WTC11 (cell line): ENCODE measurements around the gene PIEZO1. TPM values are rescaled to one million over a fixed set of nuclear protein-coding genes. Genes with fewer than 3 reads are reported as not detected.

Source experiments
- ATAC-seq: fragments of 200-7000 bp; cut with Tn5 transposase; 2 replicates; pipeline ENCODE4 v1.10.0; 2021; ENCODE audit warnings: mild to moderate bottlenecking, moderate library complexity
- CTCF ChIA-PET: fragments of 300-600 bp; sonication (Branson Sonifier 250); formaldehyde crosslinking; loops from one replicate; lab custom pipeline; 2021; ENCODE audit warnings: antibody characterized with exemption; lab: Charles Lee
- POLR2A ChIA-PET: fragments of 350-600 bp; sonication (Branson Sonifier 250); formaldehyde crosslinking; loops from one replicate; lab custom pipeline; 2021; ENCODE audit warnings: antibody characterized with exemption; lab: Charles Lee
- DNase-seq: peaks from one replicate; pipeline ENCODE4 v3.0.0; 2021; ENCODE audit warnings: low spot score
- H3K27ac Mint-ChIP-seq: 2 replicates; pipeline ENCODE4 v1.8.0; 2021; ENCODE audit warnings: mixed read lengths
- H3K27me3 Mint-ChIP-seq: 2 replicates; pipeline ENCODE4 v1.8.0; 2021; ENCODE audit warnings: low read depth, mild to moderate bottlenecking, moderate library complexity, mixed read lengths
- H3K36me3 Mint-ChIP-seq: 2 replicates; pipeline ENCODE4 v1.8.0; 2021; ENCODE audit warnings: mixed read lengths
- H3K4me1 Mint-ChIP-seq: 2 replicates; pipeline ENCODE4 v1.8.0; 2022; ENCODE audit warnings: mixed read lengths
- H3K4me3 Mint-ChIP-seq: 2 replicates; pipeline ENCODE4 v1.8.0; 2021; ENCODE audit warnings: mild to moderate bottlenecking, moderate library complexity, mixed read lengths
- H3K9me3 Mint-ChIP-seq: 2 replicates; pipeline ENCODE4 v1.8.0; 2021; ENCODE audit warnings: mixed read lengths
- ATF3 ChIP-seq: sonication (generic); formaldehyde crosslinking; conservative IDR thresholded peaks from 2 replicates; pipeline ENCODE4 v1.8.1; 2022; ENCODE audit warnings: mild to moderate bottlenecking, missing genetic modification reagents
- EMX1 ChIP-seq: fragments of 250-450 bp; sonication (Bioruptor Pico); IDR thresholded peaks from 2 replicates; pipeline ENCODE4 v1.8.0; 2021; ENCODE audit warnings: mild to moderate bottlenecking
- ERG ChIP-seq: fragments of 250-450 bp; sonication (Bioruptor Pico); IDR thresholded peaks from 2 replicates; pipeline ENCODE4 v1.8.0; 2021; ENCODE audit warnings: mild to moderate bottlenecking
- JUN ChIP-seq: sonication (generic); formaldehyde crosslinking; IDR thresholded peaks from 2 replicates; pipeline ENCODE4 v1.8.0; 2023; ENCODE audit warnings: mild to moderate bottlenecking, missing genetic modification reagents
- MAX ChIP-seq: sonication (generic); formaldehyde crosslinking; IDR thresholded peaks from 2 replicates; pipeline ENCODE4 v1.8.0; 2022; ENCODE audit warnings: mild to moderate bottlenecking, missing genetic modification reagents
- RORB ChIP-seq: fragments of 250-450 bp; sonication (Bioruptor Pico); IDR thresholded peaks from 2 replicates; pipeline ENCODE4 v1.9.0; 2021; ENCODE audit warnings: mild to moderate bottlenecking
- SOX15 ChIP-seq: fragments of 250-450 bp; sonication (Bioruptor Pico); IDR thresholded peaks from 2 replicates; pipeline ENCODE4 v1.9.0; 2021; ENCODE audit warnings: mild to moderate bottlenecking
- USF1 ChIP-seq: sonication (generic); formaldehyde crosslinking; IDR thresholded peaks from 2 replicates; pipeline ENCODE4 v1.8.0; 2022; ENCODE audit warnings: mild to moderate bottlenecking, missing genetic modification reagents
- USF2 ChIP-seq: sonication (generic); formaldehyde crosslinking; IDR thresholded peaks from 2 replicates; pipeline ENCODE4 v1.8.1; 2023; ENCODE audit warnings: mild to moderate bottlenecking, missing genetic modification reagents, moderate library complexity
- ZNF121 ChIP-seq: sonication (generic); formaldehyde crosslinking; IDR thresholded peaks from 2 replicates; pipeline ENCODE4 v1.8.0; 2023; ENCODE audit warnings: missing genetic modification reagents
- ZNF138 ChIP-seq: sonication (generic); formaldehyde crosslinking; conservative IDR thresholded peaks from 2 replicates; pipeline ENCODE4 v1.8.1; 2022; ENCODE audit warnings: mild to moderate bottlenecking, moderate library complexity, missing genetic modification reagents
- ZNF219 ChIP-seq: sonication (generic); formaldehyde crosslinking; IDR thresholded peaks from 2 replicates; pipeline ENCODE4 v1.8.0; 2023; ENCODE audit warnings: missing genetic modification reagents, mild to moderate bottlenecking, borderline replicate concordance
- ZNF232 ChIP-seq: sonication (generic); formaldehyde crosslinking; IDR thresholded peaks from 2 replicates; pipeline ENCODE4 v1.8.0; 2022; ENCODE audit warnings: mild to moderate bottlenecking, missing genetic modification reagents
- ZNF532 ChIP-seq: fragments of 250-450 bp; sonication (Bioruptor Pico); IDR thresholded peaks from 2 replicates; pipeline ENCODE4 v1.9.0; 2021; ENCODE audit warnings: mild to moderate bottlenecking, borderline replicate concordance
- total RNA-seq: library from RNA; stranded (reverse); gene quantifications from 3 replicates; pipeline ENCODE4 v1.2.3, GENCODE V29; 2021
- TF ChIP-seq, protein P1 (sequence below): sonication (generic); formaldehyde crosslinking; IDR thresholded peaks from 2 replicates; pipeline ENCODE4 v1.8.1; 2023; ENCODE audit warnings: mild to moderate bottlenecking, missing genetic modification reagents, moderate library complexity
- TF ChIP-seq, protein P2 (sequence below): sonication (generic); formaldehyde crosslinking; IDR thresholded peaks from 2 replicates; pipeline ENCODE4 v1.8.1; 2022; ENCODE audit warnings: mild to moderate bottlenecking, moderate library complexity, missing genetic modification reagents
- TF ChIP-seq, protein P3 (sequence below): sonication (generic); formaldehyde crosslinking; IDR thresholded peaks from 2 replicates; pipeline ENCODE4 v1.8.1; 2023; ENCODE audit warnings: mild to moderate bottlenecking, moderate library complexity, missing genetic modification reagents
- TF ChIP-seq, protein P4 (sequence below): sonication (generic); formaldehyde crosslinking; IDR thresholded peaks from 2 replicates; pipeline ENCODE4 v1.8.1; 2022; ENCODE audit warnings: missing genetic modification reagents, borderline replicate concordance

PIEZO1 gene
- total RNA-seq, 1 experiment from 2014 or later: 71.3 TPM

- TF ChIP-seq ZNF532: no peak
Measured at GRCh38 chr16:88714420-88715302, 70.4 kb downstream of the PIEZO1 start (continued).

DNA sequence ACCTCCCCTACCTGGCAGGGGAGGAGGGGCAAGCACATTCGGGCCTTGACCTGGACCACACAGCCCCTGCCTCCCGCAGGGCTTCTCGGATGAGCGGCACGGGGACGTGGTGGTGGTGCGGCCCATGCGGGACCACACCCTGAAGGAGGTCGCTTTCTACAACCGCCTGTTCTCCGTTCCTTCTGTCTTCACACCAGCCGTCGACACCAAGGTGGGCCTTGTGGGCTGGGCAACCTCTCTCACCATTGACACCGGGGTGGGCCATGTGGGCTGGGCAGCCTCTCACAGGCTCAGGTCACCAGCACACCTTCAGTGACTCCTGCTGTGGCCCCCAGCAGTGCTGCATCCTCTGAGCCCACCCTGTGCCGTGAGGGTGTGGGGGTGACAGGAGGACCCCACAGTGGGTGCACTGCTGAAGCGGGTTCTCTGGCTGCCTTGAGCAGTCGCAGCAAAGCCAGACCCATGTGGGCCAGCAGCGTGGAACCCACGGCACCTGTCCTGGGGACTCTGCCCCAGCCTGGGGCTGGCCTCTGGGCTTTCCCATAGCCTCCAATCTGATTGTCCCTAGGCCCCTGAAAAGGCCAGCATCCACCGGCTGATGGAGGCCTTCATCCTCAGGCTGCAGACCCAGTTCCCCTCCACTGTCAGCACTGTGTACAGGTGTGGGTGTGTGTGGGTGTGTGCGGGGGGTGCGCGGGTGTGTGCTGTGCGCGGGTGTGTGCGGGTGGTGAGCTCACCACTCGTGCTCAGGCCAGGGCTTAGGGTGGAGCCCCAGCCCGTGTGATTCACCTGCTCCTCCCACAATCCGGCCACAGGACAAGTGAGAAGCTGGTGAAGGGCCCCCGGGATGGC, 71.2 kb downstream of the PIEZO1 start:
- no peak for ATAC-seq
- TF ChIP-seq JUN: no peak
- TF ChIP-seq ATF3: no peak
- TF ChIP-seq SOX15: no peak
- TF ChIP-seq USF2 (CRISPR knock-in tag): no peak
- TF ChIP-seq, protein P1, sequence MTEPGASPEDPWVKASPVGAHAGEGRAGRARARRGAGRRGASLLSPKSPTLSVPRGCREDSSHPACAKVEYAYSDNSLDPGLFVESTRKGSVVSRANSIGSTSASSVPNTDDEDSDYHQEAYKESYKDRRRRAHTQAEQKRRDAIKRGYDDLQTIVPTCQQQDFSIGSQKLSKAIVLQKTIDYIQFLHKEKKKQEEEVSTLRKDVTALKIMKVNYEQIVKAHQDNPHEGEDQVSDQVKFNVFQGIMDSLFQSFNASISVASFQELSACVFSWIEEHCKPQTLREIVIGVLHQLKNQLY (CRISPR knock-in tag): no peak
- no peak for TF ChIP-seq ERG
- no peak for TF ChIP-seq EMX1 (CRISPR knock-in tag)
- TF ChIP-seq, protein P2, sequence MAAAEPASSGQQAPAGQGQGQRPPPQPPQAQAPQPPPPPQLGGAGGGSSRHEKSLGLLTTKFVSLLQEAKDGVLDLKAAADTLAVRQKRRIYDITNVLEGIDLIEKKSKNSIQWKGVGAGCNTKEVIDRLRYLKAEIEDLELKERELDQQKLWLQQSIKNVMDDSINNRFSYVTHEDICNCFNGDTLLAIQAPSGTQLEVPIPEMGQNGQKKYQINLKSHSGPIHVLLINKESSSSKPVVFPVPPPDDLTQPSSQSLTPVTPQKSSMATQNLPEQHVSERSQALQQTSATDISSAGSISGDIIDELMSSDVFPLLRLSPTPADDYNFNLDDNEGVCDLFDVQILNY (CRISPR knock-in tag): no peak
- no peak for TF ChIP-seq ZNF219
- no peak for TF ChIP-seq ZNF138 (CRISPR knock-in tag)
- TF ChIP-seq RORB (CRISPR knock-in tag): no peak
- TF ChIP-seq ZNF121: no peak
- TF ChIP-seq MAX (CRISPR knock-in tag): no peak
- TF ChIP-seq ZNF232 (CRISPR knock-in tag): no peak
- TF ChIP-seq USF1: no peak
- TF ChIP-seq, protein P3, sequence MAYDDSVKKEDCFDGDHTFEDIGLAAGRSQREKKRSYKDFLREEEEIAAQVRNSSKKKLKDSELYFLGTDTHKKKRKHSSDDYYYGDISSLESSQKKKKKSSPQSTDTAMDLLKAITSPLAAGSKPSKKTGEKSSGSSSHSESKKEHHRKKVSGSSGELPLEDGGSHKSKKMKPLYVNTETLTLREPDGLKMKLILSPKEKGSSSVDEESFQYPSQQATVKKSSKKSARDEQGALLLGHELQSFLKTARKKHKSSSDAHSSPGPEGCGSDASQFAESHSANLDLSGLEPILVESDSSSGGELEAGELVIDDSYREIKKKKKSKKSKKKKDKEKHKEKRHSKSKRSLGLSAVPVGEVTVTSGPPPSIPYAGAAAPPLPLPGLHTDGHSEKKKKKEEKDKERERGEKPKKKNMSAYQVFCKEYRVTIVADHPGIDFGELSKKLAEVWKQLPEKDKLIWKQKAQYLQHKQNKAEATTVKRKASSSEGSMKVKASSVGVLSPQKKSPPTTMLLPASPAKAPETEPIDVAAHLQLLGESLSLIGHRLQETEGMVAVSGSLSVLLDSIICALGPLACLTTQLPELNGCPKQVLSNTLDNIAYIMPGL: no peak
- TF ChIP-seq, protein P4, sequence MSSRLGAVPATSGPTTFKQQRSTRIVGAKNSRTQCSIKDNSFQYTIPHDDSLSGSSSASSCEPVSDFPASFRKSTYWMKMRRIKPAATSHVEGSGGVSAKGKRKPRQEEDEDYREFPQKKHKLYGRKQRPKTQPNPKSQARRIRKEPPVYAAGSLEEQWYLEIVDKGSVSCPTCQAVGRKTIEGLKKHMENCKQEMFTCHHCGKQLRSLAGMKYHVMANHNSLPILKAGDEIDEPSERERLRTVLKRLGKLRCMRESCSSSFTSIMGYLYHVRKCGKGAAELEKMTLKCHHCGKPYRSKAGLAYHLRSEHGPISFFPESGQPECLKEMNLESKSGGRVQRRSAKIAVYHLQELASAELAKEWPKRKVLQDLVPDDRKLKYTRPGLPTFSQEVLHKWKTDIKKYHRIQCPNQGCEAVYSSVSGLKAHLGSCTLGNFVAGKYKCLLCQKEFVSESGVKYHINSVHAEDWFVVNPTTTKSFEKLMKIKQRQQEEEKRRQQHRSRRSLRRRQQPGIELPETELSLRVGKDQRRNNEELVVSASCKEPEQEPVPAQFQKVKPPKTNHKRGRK (CRISPR knock-in tag): no peak
- TF ChIP-seq, all 79 proteins: peak for 0
- no peaks in the 10 kb centered on the region for H3K9me3 Mint-ChIP-seq
- H3K36me3 Mint-ChIP-seq: peaks cover 6% of the 10 kb centered on the region
- no peak for DNase-seq
- POLR2A ChIA-PET: no interaction called here
- no peak overlapping the region for H3K4me3 Mint-ChIP-seq
- no peak overlapping the region; the same call in 1 of the 2 replicates for H3K27ac Mint-ChIP-seq
- H3K27me3 Mint-ChIP-seq: no peaks in the 10 kb centered on the region
- CTCF ChIA-PET: interaction anchor here (1.3 to 5.2 kb wide), 2 partner anchors 24 to 30 kb away, joined by 4 to 41 read pairs; no protein-coding TSS in a partner anchor
- H3K4me1 Mint-ChIP-seq: no peaks in the 10 kb centered on the region
